Tracheal epithelial cell (primary cell): ENCODE measurements around the gene ADSL. TPM values are rescaled to one million over a fixed set of nuclear protein-coding genes. Genes with fewer than 3 reads are reported as not detected.

Experiments used
- total RNA-seq: library from RNA; depleted of rRNA; stranded (reverse); fragments of >200 nt; gene quantifications from 2 replicates; pipeline ENCODE4 v1.2.1, GENCODE V29; 2014

Gene ADSL
- 87.2 and 122 TPM in 2 replicates for total RNA-seq

GRCh38 chr22:40346185-40347118, at the start of gene ADSL:
ADSL (plus strand) TSS chr22:40346500; CDS start chr22:40346559, 59 bp downstream.

Other genes starting within 250 kb of the ADSL start
- 6.0 and 8.7 TPM in 2 replicates for gene TNRC6B, start 168.6 kb upstream of the ADSL start, total RNA-seq
- 41.3 and 48.7 TPM in 2 replicates for gene SGSM3, start 24.1 kb downstream of the ADSL start, total RNA-seq